GM18517 (cell line): ENCODE measurements around the gene JAKMIP3.
"Not testable (repeated sequence)": the region's sequence is repeated elsewhere in the genome, so short reads cannot be mapped to it uniquely, and the experiment has no call there.

Experiments used
- ATAC-seq: cut with Tn5 transposase; IDR thresholded peaks from one replicate; pipeline ENCODE4 v1.9.1; 2021; ENCODE audit warnings: mild to moderate bottlenecking, moderate library complexity; ENCODE audit not compliant: unreplicated experiment

Gene JAKMIP3

GRCh38 chr10:132064082-132064755 lies 1.5 kb upstream of the JAKMIP3 start:
- ATAC-seq = no peak

GRCh38 chr10:132064771-132065437 lies 842 bp upstream of the JAKMIP3 start:
- ATAC-seq = no peak

- ATAC-seq = no peak
Measured at GRCh38 chr10:132066186-132066585, 440 bp downstream of the JAKMIP3 start.

GRCh38 chr10:132066812-132067211 lies 1.1 kb downstream of the JAKMIP3 start:
- ATAC-seq = no peak

GRCh38 chr10:132068431-132069121 lies 2.8 kb downstream of the JAKMIP3 start:
- no peak for ATAC-seq

- ATAC-seq = no peak
Measured at GRCh38 chr10:132069122-132069848, 3.5 kb downstream of the JAKMIP3 start.

GRCh38 chr10:132069849-132070182 lies 4.1 kb downstream of the JAKMIP3 start:
- no peak for ATAC-seq

- no peak for ATAC-seq
Measured at GRCh38 chr10:132070724-132071123, 5.0 kb downstream of the JAKMIP3 start.

- no peak for ATAC-seq
Measured at GRCh38 chr10:132071667-132072066, 5.9 kb downstream of the JAKMIP3 start.

GRCh38 chr10:132075909-132076577 lies 10.3 kb downstream of the JAKMIP3 start:
- ATAC-seq = no peak

- no peak for ATAC-seq
Measured at GRCh38 chr10:132076578-132077081, 10.9 kb downstream of the JAKMIP3 start.

GRCh38 chr10:132077091-132077490 lies 11.3 kb downstream of the JAKMIP3 start:
- ATAC-seq = no peak

GRCh38 chr10:132078746-132079345 lies 13.1 kb downstream of the JAKMIP3 start:
- no peak for ATAC-seq

- not testable (repeated sequence) for ATAC-seq
Measured at GRCh38 chr10:132084384-132084783, 18.6 kb downstream of the JAKMIP3 start.

- not testable (repeated sequence) for ATAC-seq
Measured at GRCh38 chr10:132093236-132093635, 27.5 kb downstream of the JAKMIP3 start.

GRCh38 chr10:132094581-132095234 lies 29.0 kb downstream of the JAKMIP3 start:
- ATAC-seq = no peak

GRCh38 chr10:132095403-132096113 lies 29.8 kb downstream of the JAKMIP3 start:
- no peak for ATAC-seq

GRCh38 chr10:132096223-132096622 lies 30.5 kb downstream of the JAKMIP3 start:
- ATAC-seq = no peak

- no peak for ATAC-seq
Measured at GRCh38 chr10:132096863-132097478, 31.2 kb downstream of the JAKMIP3 start.
